ENCODE measurements around the gene AIFM3. TPM values are rescaled to one million over a fixed set of nuclear protein-coding genes. Genes with fewer than 3 reads are reported as not detected.

AIFM3 gene
- total RNA-seq, 1 donor, result 0.72 TPM

GRCh38 chr22:20963201-20964052 is 3.6 kb upstream of the AIFM3 start:
- H3K9me3 ChIP-seq (ENCODE audit: low read depth, low read length), result no peaks in the 10 kb centered on the region
- DNase-seq (ENCODE audit: insufficient read length, low spot score, missing footprints), result peak; percentile 82
- H3K27me3 ChIP-seq (ENCODE audit: insufficient read depth, low read length), result peaks cover 31% of the 10 kb centered on the region
- TF ChIP-seq, protein P1, sequence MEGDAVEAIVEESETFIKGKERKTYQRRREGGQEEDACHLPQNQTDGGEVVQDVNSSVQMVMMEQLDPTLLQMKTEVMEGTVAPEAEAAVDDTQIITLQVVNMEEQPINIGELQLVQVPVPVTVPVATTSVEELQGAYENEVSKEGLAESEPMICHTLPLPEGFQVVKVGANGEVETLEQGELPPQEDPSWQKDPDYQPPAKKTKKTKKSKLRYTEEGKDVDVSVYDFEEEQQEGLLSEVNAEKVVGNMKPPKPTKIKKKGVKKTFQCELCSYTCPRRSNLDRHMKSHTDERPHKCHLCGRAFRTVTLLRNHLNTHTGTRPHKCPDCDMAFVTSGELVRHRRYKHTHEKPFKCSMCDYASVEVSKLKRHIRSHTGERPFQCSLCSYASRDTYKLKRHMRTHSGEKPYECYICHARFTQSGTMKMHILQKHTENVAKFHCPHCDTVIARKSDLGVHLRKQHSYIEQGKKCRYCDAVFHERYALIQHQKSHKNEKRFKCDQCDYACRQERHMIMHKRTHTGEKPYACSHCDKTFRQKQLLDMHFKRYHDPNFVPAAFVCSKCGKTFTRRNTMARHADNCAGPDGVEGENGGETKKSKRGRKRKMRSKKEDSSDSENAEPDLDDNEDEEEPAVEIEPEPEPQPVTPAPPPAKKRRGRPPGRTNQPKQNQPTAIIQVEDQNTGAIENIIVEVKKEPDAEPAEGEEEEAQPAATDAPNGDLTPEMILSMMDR (IDR thresholded peaks at IDR 0.05; ENCODE audit: extremely low read depth, low read depth, low read length), result no peak
- H3K4me3 ChIP-seq (ENCODE audit: insufficient read depth, low read length), result no peak overlapping the region
- no peaks in the 10 kb centered on the region for H3K79me2 ChIP-seq (ENCODE audit: insufficient read depth, low read length)
- H3K4me1 ChIP-seq (ENCODE audit: insufficient read depth, low read length), result no peaks in the 10 kb centered on the region
- no peaks in the 10 kb centered on the region for H3K36me3 ChIP-seq (ENCODE audit: insufficient read depth, low read length)
- H2AFZ ChIP-seq (ENCODE audit: low read length), result no peak overlapping the region
- H4K20me1 ChIP-seq (ENCODE audit: insufficient read depth, low read length), result peaks cover 3% of the 10 kb centered on the region
- H3K27ac ChIP-seq (ENCODE audit: low read depth, low read length), result no peak overlapping the region
- H3K4me2 ChIP-seq (ENCODE audit: insufficient read depth, low read length), result no peak overlapping the region

DNA sequence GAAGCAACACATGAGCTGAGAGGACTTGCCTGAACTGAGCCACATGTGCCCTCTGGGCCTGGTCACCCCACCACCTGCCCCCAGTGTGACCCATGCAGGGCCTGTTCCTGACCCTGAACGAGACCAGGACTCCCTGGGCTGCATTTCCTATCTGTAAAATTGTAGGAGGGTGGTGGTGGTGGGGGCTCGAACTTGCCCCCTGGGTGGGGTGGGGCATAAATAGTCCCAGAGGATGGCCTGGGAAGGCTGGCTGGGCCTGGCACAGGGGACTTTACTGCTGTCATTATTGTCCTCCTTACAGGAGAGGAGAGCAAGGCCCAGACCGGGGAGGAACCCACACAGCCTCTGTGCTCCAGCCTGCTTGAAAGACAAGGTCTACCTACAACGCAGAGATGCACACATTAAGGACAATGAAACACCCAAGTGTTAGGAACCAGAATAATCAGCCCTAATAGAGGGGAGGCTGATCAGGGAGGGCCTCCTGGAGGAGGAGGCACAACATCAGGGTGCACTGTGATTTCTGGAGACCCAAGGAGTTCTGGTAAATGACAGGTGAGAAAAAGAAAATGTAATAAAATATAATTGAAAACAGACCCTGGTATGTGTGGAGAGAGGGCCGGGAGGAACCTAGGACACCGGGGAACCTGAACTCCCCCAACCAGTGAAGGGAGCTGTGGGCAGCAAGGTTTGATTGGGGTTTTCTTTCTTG is 2.8 kb upstream of the AIFM3 start:
- Histone ChIP-seq H4K20me1 (ENCODE audit: insufficient read depth, low read length) (peaks cover 3% of the 10 kb centered on the region), H3K4me3 (ENCODE audit: insufficient read depth, low read length) (no peak overlapping the region), H3K27ac (ENCODE audit: low read depth, low read length) (no peak overlapping the region), H3K4me1 (ENCODE audit: insufficient read depth, low read length) (no peaks in the 10 kb centered on the region), H3K79me2 (ENCODE audit: insufficient read depth, low read length) (no peaks in the 10 kb centered on the region), H3K27me3 (ENCODE audit: insufficient read depth, low read length) (peaks cover 31% of the 10 kb centered on the region), H3K36me3 (ENCODE audit: insufficient read depth, low read length) (no peaks in the 10 kb centered on the region), H3K9me3 (ENCODE audit: low read depth, low read length) (no peaks in the 10 kb centered on the region), H3K4me2 (ENCODE audit: insufficient read depth, low read length) (peak overlapping the region; percentile 36), H2AFZ (ENCODE audit: low read length) (no peak overlapping the region)
- TF ChIP-seq, protein P1 (IDR thresholded peaks at IDR 0.05; ENCODE audit: extremely low read depth, low read depth, low read length), result no peak
- DNase-seq (ENCODE audit: insufficient read length, low spot score, missing footprints), result no peak

DNA sequence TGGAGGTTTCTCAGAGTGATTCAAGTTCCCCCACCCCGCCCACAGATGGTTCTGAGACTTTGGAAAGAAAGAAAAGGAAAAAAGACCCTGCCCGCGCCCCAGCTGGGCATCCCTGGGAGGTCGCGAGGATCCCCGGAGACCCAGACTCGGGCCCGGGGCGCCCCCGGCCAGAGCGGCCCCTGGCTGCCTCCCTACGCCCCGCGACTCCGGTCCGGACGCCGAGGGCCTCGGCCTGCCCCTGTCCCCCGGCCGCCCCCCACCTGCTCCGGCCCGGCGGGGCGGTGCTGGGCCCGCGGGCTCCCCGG is 2.3 kb upstream of the AIFM3 start:
- no peaks in the 10 kb centered on the region for H3K4me1 ChIP-seq (ENCODE audit: insufficient read depth, low read length)
- DNase-seq (ENCODE audit: insufficient read length, low spot score, missing footprints), result peak; percentile 86
- H3K4me2 ChIP-seq (ENCODE audit: insufficient read depth, low read length), result peak overlapping the region; percentile 36
- TF ChIP-seq, protein P1 (IDR thresholded peaks at IDR 0.05; ENCODE audit: extremely low read depth, low read depth, low read length), result no peak
- H2AFZ ChIP-seq (ENCODE audit: low read length), result no peak overlapping the region
- H3K79me2 ChIP-seq (ENCODE audit: insufficient read depth, low read length), result no peaks in the 10 kb centered on the region
- no peaks in the 10 kb centered on the region for H3K36me3 ChIP-seq (ENCODE audit: insufficient read depth, low read length)
- peaks cover 31% of the 10 kb centered on the region for H3K27me3 ChIP-seq (ENCODE audit: insufficient read depth, low read length)
- H3K4me3 ChIP-seq (ENCODE audit: insufficient read depth, low read length), result peak overlapping the region; percentile 28
- peaks cover 3% of the 10 kb centered on the region for H4K20me1 ChIP-seq (ENCODE audit: insufficient read depth, low read length)
- no peaks in the 10 kb centered on the region for H3K9me3 ChIP-seq (ENCODE audit: low read depth, low read length)
- no peak overlapping the region for H3K27ac ChIP-seq (ENCODE audit: low read depth, low read length)

Data from osteoblast (primary cell).